ENCODE measurements around the gene GMIP.
"Not testable (repeated sequence)": the region's sequence is repeated elsewhere in the genome, so short reads cannot be mapped to it uniquely, and the experiment has no call there.

DNA sequence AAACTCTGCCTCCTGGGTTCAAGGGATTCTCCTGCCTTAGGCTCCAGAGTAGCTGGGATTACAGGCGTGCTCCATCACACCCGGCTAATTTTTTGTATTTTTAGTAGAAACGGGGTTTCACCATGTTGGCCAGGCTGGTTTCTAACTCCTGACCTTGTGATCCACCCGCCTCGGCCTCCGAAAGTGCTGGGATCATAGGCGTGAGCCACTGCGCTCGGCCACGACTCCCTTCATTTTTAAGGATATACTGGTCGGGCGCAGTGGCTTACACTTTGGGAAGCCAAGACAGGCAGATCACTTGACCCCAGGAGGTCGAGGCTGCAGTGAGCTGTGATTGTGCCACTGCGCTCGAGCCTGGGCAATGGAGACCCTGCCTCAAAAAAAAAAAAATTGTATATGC, 42.7 kb upstream of the GMIP start:
- TF ChIP-seq EZH2phosphoT487 (IDR thresholded peaks at IDR 0.05; ENCODE audit: borderline replicate concordance, low read depth, low read length), result not testable (repeated sequence)
- TF ChIP-seq, protein P1, sequence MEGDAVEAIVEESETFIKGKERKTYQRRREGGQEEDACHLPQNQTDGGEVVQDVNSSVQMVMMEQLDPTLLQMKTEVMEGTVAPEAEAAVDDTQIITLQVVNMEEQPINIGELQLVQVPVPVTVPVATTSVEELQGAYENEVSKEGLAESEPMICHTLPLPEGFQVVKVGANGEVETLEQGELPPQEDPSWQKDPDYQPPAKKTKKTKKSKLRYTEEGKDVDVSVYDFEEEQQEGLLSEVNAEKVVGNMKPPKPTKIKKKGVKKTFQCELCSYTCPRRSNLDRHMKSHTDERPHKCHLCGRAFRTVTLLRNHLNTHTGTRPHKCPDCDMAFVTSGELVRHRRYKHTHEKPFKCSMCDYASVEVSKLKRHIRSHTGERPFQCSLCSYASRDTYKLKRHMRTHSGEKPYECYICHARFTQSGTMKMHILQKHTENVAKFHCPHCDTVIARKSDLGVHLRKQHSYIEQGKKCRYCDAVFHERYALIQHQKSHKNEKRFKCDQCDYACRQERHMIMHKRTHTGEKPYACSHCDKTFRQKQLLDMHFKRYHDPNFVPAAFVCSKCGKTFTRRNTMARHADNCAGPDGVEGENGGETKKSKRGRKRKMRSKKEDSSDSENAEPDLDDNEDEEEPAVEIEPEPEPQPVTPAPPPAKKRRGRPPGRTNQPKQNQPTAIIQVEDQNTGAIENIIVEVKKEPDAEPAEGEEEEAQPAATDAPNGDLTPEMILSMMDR (conservative IDR thresholded peaks at IDR 0.05; ENCODE audit: low read length), result not testable (repeated sequence)

Measured in OCI-LY7 (cell line).